HG03460 (cell line): ENCODE results near the gene SHANK1.

Experiments
- ATAC-seq: cut with Tn5 transposase; IDR thresholded peaks from one replicate; pipeline ENCODE4 v1.9.1; 2021; ENCODE audit not compliant: unreplicated experiment

Gene SHANK1

DNA sequence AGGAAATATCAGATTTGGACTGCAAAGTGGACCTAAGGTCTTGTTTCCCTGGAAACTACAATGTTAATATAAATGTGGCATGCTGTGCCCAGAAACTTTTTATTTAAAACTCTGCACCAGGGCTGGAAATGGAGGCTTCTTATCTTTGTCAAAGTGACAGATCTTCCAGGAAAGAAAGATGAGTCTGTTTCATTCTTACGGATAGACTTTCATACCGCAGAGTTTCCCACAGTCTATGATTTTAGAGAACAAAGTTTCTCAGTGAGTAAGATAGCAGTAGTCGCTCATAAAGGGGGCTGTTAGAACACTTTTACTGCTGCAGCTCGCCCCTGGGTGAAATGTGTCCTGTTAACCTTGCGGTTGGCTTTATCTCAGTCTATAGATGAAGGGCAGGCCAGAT lies 10.3 kb upstream of the SHANK1 start:
- no peak for ATAC-seq

DNA sequence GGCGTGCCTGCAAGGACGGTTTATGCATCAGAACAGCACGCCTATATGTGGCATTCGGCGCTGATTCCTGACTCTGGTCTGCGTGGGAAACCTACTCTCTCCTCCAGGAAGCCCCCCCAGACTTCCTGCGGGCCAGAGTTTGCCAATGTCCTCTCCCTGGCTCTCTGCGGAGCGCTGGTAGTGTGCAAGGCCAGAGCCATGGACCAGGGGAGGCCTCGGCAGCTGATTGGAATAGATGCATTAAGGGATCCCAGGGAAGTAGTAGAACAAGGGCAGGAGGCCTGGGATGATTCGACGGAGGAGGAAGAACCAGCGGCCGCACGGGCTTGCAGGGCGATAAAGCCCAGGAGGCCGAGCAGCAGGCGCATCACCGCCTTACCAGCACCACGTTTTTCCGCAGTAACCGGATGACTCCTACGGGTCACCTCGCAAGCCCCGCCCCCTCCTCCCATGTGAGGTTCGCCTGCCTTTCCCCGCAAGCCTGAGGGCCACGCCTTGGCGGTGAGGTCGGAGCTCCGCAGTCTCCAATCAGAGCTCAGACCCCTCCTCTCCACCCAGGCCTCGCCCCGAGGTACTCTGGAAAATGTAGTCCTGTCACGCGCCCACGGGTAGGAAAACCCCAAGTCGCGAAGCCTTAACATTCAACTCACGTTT lies 8.6 kb upstream of the SHANK1 start:
- ATAC-seq = no peak

DNA sequence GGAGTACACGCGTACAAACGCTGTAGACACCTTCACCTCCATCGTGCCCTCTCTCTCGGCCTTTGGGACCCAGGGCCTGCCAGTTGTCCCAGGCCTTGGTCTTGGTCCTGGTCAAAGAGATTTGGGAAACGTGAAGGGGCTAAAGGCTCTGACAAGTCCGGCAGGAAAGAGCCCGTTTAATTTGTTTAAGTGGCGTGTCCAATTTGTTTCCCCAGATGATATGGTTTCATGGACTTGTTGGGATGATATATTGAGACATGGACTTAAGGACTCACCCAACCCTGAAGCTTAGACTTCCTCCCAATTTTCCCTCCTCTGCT lies 6.3 kb upstream of the SHANK1 start:
- ATAC-seq = no peak

DNA sequence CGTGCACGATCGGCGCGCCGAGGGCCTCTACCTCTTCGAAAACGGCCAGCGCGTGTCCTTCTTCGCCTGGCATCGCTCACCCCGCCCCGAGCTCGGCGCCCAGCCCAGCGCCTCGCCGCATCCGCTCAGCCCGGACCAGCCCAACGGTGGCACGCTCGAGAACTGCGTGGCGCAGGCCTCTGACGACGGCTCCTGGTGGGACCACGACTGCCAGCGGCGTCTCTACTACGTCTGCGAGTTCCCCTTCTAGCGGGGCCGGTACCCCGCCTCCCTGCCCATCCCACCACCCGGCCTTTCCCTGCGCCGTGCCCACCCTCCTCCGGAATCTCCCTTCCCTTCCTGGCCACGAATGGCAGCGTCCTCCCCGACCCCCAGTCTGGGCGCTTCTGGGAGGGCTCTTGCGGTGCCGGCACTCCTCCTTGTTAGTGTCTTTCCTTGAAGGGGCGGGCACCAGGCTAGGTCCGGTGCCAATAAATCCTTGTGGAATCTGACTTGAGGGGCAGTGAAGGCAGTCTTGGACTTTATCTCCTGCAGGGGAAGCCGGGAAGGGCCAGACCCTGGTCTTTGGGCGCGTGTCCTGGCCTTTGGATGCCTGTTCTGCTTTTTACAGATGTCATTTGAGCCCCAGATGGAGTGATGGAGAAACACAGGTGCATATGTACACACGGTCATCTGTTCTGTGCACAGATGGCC lies 5.8 kb upstream of the SHANK1 start:
- peak; percentile 21 for ATAC-seq

DNA sequence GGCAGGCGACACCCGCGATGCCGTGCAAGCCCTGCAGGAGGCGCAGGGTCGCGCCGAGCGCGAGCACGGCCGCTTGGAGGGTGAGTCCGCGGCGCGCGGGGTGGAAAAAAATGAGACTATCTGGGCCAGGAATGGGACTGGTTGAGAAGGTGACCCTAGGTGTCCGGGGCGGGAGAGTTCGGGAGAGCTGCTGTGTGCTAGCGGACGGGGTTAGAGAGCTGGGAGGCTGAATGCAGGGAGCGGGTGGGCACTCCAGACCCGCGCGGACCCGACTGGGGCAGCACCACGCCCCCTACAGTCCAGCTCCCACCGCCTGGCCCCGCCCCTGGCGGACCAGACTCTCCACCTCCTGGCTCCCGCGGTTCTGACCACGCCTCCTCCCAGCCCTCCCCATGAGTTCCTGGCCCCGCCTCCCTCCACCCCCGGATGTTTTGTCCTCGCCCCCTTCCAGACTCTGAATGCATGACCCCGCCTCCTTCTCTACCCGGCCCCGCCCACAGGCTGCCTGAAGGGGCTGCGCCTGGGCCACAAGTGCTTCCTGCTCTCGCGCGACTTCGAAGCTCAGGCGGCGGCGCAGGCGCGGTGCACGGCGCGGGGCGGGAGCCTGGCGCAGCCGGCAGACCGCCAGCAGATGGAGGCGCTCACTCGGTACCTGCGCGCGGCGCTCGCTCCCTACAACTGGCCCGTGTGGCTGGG lies 5.1 kb upstream of the SHANK1 start:
- ATAC-seq = peak; percentile 66

DNA sequence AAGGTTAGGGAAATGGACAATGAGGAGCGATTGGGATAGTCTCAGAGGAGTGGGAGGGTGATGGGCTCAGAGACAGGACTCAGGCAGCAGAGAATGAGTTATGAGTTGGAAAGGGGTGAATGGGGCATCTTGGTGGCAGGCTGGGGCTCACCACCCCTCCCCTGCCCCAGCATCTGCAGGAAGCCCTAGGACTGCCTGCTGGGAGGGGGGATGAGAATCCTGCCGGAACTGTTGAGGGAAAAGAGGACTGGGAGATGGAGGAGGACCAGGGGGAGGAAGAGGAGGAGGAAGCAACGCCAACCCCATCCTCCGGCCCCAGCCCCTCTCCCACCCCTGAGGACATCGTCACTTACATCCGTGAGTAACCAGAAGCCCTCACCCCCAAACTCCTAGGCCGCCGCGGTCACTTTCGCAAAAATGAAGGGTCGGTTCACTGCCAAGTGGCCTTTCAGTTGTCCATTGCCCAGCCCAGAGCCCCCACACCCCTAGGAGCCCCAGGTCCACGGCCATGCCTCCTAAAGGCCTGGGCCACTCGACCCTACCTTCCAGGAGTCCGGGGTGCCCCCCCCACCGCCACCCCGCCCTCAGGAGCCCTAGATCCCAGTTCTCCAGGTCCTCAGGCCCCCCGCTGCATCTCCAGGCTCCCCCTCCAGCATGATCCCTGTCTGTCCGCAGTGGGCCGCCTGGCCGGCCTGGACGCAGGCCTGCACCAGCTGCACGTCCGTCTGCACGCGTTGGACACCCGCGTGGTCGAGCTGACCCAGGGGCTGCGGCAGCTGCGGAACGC lies 4.3 kb upstream of the SHANK1 start:
- no peak for ATAC-seq

DNA sequence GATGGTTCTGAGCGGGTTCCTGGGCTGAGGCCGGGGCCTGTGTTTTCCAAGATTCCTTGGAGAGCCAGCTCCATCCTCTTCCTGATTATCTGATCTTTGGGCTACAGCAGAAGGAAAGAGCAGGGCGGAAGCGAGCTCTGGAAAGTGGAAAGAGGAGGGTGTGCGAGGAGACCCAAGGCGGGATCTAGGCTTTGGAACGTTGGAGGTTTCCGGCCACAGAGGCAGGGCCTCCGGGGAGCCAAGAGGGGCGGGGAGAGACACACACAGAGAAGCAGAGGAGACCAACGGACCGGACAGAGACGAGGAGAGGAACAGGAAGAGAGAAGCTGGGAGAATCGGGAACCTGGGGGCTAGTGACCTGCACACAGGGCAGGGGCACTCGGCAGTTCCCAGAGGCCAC lies 3.5 kb upstream of the SHANK1 start, which contains the start of gene CLEC11A:
Gene CLEC11A (plus strand): TSS at position 296 of the 400 bp plus-strand sequence. CDS start 162 bp downstream, outside the sequence.
- ATAC-seq = no peak

DNA sequence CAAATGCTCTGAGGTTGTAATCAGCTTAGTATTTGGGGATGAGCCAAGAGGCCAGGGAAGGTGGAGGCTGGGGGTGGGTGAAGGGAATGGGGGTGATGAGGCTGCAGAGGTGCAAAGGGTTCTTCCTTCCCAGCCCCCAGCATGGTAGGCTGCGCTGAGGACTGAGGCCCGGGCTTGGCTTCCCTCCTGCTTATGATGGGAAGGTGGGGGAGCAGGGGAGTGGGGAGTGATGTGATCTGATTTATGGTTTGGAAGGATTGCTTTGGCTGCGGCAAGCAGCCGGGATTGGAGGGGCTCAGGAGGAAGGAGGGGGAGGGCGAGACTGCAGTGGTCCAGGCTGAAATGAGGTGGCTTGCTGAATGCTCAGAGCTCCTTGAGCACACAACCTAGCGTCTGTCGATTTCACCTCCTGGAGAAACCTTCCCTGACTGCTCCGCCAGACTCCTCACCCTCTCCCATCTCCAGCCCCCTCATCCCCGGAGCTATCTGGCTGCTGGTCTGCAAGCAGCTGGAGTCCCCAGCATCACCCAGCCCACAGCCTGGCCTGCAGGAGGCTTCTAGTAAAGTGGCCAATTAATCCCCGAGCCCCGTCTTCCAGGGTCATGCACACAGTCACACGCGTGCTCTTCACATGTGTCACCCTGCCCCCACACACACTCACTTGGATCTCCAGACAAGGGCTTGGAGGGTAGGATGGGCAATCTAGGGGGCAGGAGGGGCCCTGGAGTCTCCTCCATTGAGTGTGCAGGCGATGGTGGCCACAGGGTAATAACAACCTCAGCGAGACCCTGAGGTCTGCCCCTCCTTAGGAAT lies 2.8 kb upstream of the SHANK1 start:
- ATAC-seq = no peak

DNA sequence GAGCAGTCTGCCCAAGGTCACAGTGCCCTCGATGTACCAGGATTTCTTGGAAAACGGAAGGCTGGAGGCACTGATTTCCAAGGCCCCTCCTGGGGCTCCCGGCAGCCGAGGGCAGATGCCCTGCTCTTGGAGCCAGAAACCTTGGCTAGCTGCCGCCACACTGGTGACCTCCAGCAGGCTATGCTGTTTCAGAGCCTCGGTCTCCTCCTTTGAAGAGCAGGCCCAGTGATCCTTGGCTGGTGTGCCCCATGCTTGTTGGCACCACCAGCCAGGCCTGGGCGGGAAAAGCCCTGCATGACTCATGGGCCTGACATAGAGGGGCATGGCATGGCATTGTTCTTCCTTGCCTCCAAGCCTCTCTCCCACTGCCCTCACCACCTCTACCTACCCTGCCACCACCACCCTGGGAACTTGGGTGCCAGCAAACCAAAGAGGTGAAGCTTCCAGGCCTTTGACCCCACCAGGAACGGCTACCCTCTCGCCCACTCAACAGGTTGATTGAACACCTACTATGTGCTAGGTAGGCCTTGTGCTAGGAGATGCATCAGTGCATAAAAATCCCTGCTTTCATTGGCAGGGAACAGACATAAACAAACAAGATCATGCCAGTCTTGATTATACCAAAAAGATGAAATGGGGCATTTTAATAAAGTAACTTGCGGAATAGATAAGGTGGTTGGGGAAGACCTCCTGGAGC lies 2.0 kb upstream of the SHANK1 start:
- ATAC-seq = no peak

DNA sequence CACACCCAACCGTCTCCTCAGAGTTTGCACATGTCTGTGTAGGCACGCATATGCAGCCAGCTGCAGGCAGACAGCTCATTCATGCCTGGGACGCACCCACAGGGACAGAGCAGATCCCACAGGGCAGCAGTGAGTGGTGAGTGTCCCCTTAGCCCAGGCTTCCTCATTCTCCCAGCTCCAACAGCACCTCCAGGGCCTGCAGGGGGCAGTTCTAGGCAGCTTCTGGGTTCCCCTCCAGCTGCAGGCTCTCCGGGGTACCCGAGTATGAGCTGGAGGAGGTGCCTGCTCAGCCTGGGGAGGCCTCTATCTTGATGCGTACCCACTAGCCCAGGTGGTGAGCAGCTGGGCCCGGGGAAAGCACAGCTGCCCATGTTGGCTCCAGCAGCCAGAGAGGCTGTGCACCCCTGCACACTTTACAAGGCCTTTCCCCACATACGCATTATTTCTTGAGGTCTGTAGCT lies 1.3 kb upstream of the SHANK1 start:
- ATAC-seq = no peak

DNA sequence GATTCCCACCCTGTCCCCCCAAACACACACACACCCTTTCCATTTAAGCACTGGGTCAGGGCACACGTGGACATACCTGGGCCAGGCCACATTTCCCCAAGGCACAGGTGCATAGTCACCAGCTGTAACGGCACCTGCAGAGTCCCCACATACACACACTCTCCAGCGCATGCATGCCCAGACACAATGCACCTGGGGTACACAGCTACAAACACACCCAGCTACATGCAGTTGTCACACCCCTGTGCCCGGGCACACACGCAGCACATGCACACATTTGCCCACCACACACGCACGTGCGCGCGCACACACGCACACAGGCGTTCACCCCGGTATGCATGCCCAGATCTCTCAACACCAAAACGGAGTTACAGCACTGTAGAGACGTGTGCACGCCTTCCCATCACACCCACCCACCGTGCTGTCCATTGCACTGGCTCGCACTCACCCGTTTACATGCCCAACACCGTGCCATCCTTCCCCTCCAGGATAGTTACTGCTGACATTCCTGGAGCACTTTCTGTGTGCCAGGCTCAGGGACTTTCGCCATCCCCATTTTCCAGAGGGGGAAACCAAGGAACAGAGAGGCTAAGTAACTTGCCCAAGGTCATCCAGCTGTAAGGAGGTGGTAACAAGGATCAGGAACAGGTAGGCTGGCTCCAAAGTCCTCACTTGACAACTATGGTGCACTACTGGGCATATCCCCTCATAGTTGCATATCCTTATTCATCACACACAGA lies 749 bp upstream of the SHANK1 start:
- ATAC-seq = no peak

DNA sequence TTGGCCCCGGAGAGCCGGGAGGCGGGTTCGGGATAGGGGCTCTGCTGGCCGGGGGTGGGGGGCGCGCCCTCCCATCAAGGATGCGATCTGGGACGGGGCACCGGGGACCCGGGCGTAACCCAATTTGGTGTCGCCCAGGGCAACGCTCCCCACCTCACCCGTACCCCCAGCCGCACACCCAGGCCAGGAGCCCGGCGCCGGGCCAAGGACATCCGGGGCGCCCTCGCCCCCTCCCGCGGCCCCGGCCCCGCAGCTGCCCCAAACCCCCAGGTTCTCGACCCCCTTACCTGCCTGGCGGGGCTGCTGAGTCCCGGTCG lies 525 bp downstream of the SHANK1 start:
- ATAC-seq = no peak

DNA sequence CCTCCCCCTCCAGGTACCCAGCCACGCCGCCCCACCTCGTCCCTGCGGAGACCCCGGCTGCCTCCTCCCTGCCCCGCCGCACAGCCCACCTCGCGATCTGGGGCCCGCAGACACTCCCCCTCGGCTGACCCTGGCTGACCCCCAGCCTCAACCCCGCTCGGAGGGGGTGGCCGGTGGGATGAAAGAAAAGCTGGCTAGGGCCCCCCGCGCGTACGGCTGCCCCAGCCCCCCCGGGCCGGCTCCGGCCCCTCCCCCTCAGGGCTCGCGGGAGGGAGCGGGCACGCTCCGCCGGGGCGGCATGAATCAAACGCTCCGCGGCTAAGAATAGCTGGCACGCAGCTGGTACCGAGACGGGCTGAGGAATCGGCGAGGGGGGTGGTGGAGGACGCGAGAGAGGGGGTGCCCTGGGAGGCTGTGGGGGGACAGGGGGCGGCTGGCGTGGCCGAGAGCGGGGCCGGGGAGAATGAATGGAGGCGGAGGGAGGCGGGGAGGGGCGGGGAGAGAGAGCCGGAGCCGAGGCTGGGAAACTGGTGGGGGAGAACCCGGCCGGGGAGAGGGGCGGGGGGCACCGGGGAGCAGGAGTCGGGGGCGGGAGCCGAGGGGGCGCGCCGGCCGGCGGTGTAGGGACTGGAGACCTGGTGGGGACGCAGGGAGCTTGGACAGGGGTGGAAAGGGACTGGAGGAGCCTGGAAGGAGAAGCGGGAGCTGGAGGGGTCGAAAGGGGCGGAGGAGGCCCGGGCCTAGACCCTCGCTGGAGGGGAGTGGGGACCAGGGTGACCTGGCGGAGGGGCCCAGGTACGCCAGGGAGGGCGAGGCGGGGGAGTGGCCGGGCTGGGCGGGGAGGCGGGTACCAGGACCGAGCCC lies 1.1 kb downstream of the SHANK1 start:
- ATAC-seq = no peak

DNA sequence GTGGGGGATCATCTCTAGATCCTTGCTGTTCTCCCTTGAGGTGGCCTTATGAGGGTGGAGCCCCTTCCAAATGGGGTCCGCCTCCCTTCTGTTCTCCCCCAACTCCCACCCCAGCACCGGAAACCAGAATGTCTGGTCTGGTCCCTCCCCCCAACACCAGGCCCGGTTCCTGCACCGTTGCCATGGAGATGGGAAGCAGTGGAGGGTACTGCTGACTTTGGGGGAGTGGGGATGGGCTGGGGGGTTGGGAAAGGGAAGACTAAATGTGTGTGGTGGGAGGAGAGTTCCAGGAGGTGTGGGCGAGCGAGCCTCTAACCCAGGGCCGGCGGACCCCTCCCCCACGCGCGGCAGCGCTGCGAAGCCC lies 1.7 kb downstream of the SHANK1 start:
- no peak for ATAC-seq

DNA sequence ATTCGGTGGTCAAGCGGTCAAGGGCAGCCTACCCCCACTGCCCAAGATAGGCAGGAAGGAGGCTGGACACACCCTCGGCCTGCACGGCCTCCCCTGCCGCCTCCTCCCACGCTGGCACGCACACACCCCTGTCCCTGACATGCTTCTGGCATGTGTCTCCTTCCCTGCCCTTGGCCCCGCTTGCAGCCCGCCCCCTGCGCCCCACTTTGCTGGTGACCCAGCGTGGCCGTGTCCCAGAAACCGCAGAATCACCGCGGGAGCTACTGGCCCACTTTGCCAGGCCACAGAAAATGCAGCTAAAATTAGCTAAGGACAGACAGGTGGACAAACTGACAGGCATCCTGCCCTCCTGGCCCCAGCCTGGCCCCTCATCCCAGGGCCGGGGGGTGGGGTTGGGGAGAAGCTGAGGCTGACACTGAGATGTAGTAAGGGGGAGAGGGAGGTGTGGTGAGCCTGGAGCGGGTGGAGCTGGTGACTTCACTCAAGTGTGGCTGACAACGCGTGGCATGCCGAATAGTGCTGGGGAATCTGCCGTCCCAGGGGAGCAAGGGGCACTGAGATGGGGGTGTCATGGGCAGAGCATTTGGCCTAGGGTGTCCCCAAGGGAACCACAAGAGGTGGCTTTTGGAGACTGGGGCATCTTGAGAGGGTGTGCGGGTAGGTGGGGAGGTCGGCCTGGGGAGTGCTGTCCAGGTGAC lies 2.4 kb downstream of the SHANK1 start:
- ATAC-seq = no peak

DNA sequence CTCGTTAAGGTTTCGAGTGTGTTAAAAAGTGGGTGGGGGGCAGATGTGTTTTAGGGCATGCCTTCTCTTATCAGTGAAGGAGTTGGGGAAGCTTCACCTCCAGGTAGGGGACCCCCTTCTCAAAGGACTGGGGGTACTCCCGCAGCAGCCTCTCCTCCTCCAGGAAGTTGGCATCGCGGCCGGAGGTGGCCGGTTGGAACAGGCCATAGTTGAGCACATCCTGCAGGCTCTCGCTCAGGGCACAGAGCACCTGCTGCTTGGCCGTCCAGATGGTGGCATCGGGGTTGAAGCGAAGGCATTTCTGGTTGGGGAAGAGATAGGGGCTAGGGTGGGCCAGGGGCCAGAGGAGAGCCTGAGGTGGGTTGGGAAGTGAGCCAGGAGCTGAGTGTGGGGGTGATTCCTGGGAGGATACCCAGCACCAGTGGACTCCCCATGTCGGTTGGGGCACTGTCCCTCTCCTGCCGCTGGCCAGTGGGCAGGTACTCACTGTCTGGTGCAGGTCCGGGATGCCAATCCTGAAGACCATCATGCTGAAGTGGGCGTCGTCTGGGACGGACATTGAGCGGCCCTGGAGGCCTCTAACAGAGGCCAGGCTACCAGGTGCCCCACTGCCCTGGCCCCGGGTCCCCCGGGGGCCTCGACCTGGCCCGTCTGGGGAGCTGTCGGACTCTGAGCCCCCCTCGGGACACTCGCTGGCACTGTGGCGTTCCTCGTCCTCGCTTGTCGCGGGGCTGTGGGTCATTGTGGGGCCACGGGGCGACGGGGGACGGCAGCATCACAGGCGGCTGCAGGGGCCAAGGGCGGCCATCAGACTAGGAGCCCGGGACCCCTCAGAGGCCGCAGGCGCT lies 3.2 kb downstream of the SHANK1 start:
- ATAC-seq = no peak

DNA sequence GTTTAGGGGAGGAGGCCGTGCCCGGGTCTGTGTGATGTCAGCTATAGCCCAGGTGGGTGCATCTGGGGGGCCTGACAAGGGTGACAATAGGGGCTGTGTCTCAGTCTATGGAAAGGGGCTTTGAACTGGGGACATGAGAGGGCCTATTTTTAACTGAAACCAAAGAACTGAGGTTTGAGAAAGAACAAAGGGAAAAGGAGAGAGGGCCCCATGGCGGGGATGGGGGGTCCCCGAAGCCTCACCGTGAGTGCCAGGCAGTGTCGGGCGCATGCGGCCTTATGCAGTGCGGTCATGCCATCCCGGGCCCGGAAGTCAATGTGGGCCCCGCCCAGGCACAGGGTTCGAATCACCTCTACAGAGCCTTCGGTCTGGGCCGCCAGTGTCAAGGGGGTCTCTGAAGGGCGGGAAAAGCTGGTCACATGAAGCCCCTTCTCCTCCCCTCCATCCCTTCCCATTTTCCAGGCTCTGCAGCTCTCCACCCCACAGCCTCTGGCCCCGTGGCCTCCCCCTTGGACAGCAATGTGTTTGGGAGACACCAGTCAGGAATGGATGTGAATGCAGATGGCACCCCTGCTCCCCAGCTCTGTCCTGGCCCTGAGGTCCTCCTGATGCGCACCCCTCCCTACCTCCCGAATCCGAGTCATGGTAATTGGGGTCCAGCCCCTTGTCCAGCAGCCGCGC lies 5.9 kb downstream of the SHANK1 start:
- ATAC-seq = no peak
